ENCODE measurements around the gene TRIM21. TPM values are rescaled to one million over a fixed set of nuclear protein-coding genes. Genes with fewer than 3 reads are reported as not detected.

The TRIM21 gene
- total and polyA plus RNA-seq, 9 of the 15 experiments (the other 6 are each of a cell fraction or from before 2014, with no cell fraction given): 9.2 to 21.1 (median 10.8) TPM

- TF ChIP-seq ZNF57 (CRISPR knock-in tag; IDR thresholded peaks at IDR 0.05) (no peak), ZBED1 (IDR thresholded peaks at IDR 0.05) (no peak), USF2 (CRISPR knock-in tag; IDR thresholded peaks at IDR 0.05) (no peak), POLR3G (IDR thresholded peaks at IDR 0.05; ENCODE audit: extremely low read depth, insufficient read length, insufficient replicate concordance) (no peak), KDM1A (IDR thresholded peaks at IDR 0.05) (no peak), GATAD2B (IDR thresholded peaks at IDR 0.05; ENCODE audit: borderline replicate concordance) (no peak), STAT5A (IDR thresholded peaks at IDR 0.05; ENCODE audit: borderline replicate concordance, low read length) (no peak), BRCA1 (IDR thresholded peaks at IDR 0.05) (no peak), BRCA1 (CRISPR knock-in tag; IDR thresholded peaks at IDR 0.05) (no peak), JUND (IDR thresholded peaks at IDR 0.05; ENCODE audit: borderline replicate concordance, low read depth, low read length) (no peak), JUND (tag; IDR thresholded peaks at IDR 0.05; ENCODE audit: borderline replicate concordance, low read depth, low read length) (no peak), ZNF518B (CRISPR knock-in tag; IDR thresholded peaks at IDR 0.05) (no peak), RBM14 (IDR thresholded peaks at IDR 0.05; ENCODE audit: borderline replicate concordance, insufficient read depth, low read depth, low read length) (no peak), CBX2 (IDR thresholded peaks at IDR 0.05; ENCODE audit: insufficient read depth, low read length, poor library complexity, severe bottlenecking) (no peak), KDM2B (CRISPR knock-in tag; IDR thresholded peaks at IDR 0.05) (no peak), NBN (IDR thresholded peaks at IDR 0.05; ENCODE audit: low read depth) (no peak), DIDO1 (tag; IDR thresholded peaks at IDR 0.05; ENCODE audit: low read depth) (no peak), ATF1 (CRISPR knock-in tag; IDR thresholded peaks at IDR 0.05) (no peak), ATF1 (tag; IDR thresholded peaks at IDR 0.05) (no peak), KLF16 (IDR thresholded peaks at IDR 0.05) (no peak), MYBL2 (IDR thresholded peaks at IDR 0.05; ENCODE audit: low read depth) (no peak), MYBL2 (CRISPR knock-in tag; IDR thresholded peaks at IDR 0.05; ENCODE audit: borderline replicate concordance) (no peak), ID3 (CRISPR knock-in tag; IDR thresholded peaks at IDR 0.05) (no peak), ID3 (tag; IDR thresholded peaks at IDR 0.05) (no peak), RBFOX2 (IDR thresholded peaks at IDR 0.05; ENCODE audit: low read depth, low read length) (0 out of 2 replicates have a peak, but pooled peaks have one; percentile 31), ZNF551 (CRISPR knock-in tag; IDR thresholded peaks at IDR 0.05) (no peak), ZNF561 (CRISPR knock-in tag; conservative IDR thresholded peaks at IDR 0.05) (no peak)
Observed at GRCh38 chr11:4393209-4393857, at the start of gene TRIM21 (continued).
